ENCODE measurements around the gene HECTD4.

HECTD4 gene

DNA sequence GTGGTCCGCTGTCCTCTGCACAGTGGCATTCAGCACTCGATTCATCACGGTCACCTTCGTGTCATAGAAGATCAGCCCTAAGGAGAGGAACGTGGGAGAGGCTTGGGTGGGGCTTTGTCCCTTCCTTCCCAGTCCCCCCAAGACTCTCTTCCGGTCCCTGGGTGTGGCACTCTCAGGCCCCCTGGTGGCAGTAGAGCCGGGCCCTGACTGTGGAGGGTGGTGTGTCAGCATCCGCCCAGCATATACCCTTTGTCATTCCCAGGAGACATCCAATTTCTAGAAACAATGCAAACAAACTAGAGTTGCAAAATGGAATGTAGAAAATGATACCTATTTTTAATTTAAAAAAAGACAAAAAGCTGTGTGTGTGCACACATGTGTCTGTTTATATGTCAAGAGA lies 211.9 kb downstream of the HECTD4 start:
- DNase-seq (ENCODE audit: low read depth) = peak; percentile 30
- H3K9me3 ChIP-seq (ENCODE audit: control insufficient read depth, low read length) = no peaks in the 10 kb centered on the region
- H3K9ac ChIP-seq (ENCODE audit: low read length) = no peak overlapping the region
- H3K4me1 ChIP-seq (ENCODE audit: control insufficient read depth, insufficient read depth, low read length) = peaks cover 8% of the 10 kb centered on the region
- peaks cover 27% of the 10 kb centered on the region for H3K36me3 ChIP-seq (ENCODE audit: control insufficient read depth, insufficient read depth, low read length, severe bottlenecking)
- no peak overlapping the region for H3K4me3 ChIP-seq (ENCODE audit: low read length)
- H3K27me3 ChIP-seq (replicated peaks; ENCODE audit: control insufficient read depth, insufficient read depth, low read length) = no peaks in the 10 kb centered on the region

DNA sequence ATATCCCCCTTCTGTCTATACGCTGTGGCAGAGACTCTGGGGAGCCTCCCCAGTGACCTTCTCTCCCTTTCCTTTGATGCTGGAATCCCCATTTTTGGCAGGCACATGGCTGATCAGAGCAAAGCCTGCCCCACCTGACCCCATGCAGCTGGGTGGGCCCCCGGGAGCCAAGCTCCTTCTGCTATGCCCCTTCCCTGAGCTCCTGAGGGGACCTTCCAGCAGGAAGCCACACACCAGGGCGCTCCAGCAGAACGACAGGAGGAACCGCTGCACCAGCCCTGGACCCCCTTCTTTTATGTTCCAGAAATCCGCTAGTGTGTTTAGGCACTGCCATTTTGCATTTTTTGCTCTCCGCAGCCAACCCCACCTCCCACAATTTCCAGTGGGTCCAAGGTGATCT lies 212.3 kb downstream of the HECTD4 start:
- peaks cover 23% of the 10 kb centered on the region for H3K36me3 ChIP-seq (ENCODE audit: control insufficient read depth, insufficient read depth, low read length, severe bottlenecking)
- no peak for DNase-seq (ENCODE audit: low read depth)
- H3K9ac ChIP-seq (ENCODE audit: low read length) = no peak overlapping the region
- H3K4me1 ChIP-seq (ENCODE audit: control insufficient read depth, insufficient read depth, low read length) = peaks cover 4% of the 10 kb centered on the region
- H3K9me3 ChIP-seq (ENCODE audit: control insufficient read depth, low read length) = no peaks in the 10 kb centered on the region
- no peak overlapping the region for H3K4me3 ChIP-seq (ENCODE audit: low read length)
- H3K27me3 ChIP-seq (replicated peaks; ENCODE audit: control insufficient read depth, insufficient read depth, low read length) = no peaks in the 10 kb centered on the region

DNA sequence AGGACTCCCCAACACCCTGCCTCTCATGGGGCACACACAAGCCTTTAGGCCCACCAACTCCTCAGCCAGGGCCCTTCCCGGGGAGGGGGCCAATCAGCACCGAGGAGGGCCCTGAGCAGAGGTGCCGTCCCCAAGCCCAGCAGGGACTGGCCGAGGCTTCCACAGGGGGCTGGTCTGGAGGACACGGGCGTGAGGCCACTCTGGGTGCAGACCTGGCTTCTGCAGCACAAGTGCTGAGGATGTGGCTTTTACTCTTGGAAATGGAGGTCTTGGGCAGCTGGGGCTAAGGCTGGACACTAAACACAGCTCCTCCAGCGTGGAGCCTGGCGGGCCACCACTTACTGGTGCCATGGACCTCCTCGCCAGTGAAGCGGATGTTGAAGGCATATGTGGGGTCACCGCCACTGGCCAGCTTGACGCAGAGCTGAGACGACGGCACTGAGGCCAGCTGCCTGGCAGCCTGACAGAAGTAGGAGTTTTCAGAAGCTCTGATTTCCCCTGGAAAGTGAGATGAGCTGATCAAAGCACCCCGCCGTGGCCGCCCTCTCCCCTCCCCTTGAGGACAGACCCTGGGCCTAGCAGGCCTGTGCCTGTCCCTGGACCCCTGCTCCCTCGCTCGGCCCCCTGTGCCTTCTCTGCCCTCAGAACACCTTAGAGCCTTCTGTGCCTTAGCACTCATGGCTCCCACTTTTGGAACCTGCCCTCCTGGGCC lies 212.9 kb downstream of the HECTD4 start:
- Histone ChIP-seq H3K36me3 (ENCODE audit: control insufficient read depth, insufficient read depth, low read length, severe bottlenecking) (peaks cover 19% of the 10 kb centered on the region), H3K4me3 (ENCODE audit: low read length) (no peak overlapping the region), H3K9me3 (ENCODE audit: control insufficient read depth, low read length) (no peaks in the 10 kb centered on the region), H3K27me3 (replicated peaks; ENCODE audit: control insufficient read depth, insufficient read depth, low read length) (no peaks in the 10 kb centered on the region), H3K4me1 (ENCODE audit: control insufficient read depth, insufficient read depth, low read length) (peaks cover 4% of the 10 kb centered on the region), H3K9ac (ENCODE audit: low read length) (no peak overlapping the region)
- DNase-seq (ENCODE audit: low read depth) = no peak

DNA sequence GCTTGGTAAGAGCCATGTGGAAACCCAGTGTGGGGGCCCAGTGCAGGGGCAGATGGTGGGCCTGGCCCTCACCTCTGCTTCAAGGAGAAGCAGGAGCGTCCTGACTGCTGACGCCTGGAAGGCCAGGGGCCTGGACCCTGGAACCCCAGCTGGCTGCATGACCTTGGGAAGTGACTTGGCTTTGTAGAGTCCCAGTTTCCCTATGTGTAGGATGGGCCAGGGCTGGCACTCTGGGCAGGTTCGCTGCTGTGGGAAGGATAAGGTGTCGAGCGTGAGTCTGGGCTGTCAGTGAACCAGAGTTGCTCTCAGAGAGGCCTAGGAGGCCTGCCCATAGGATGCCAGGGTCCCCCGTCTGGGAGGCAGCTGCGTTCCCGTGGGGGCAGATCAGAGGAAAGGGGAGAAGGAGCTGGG lies 213.7 kb downstream of the HECTD4 start:
- DNase-seq (ENCODE audit: low read depth) = no peak
- Histone ChIP-seq H3K27me3 (replicated peaks; ENCODE audit: control insufficient read depth, insufficient read depth, low read length) (no peaks in the 10 kb centered on the region), H3K9ac (ENCODE audit: low read length) (no peak overlapping the region), H3K9me3 (ENCODE audit: control insufficient read depth, low read length) (no peaks in the 10 kb centered on the region), H3K4me3 (ENCODE audit: low read length) (no peak overlapping the region), H3K4me1 (ENCODE audit: control insufficient read depth, insufficient read depth, low read length) (peaks cover 4% of the 10 kb centered on the region), H3K36me3 (ENCODE audit: control insufficient read depth, insufficient read depth, low read length, severe bottlenecking) (peaks cover 19% of the 10 kb centered on the region)

DNA sequence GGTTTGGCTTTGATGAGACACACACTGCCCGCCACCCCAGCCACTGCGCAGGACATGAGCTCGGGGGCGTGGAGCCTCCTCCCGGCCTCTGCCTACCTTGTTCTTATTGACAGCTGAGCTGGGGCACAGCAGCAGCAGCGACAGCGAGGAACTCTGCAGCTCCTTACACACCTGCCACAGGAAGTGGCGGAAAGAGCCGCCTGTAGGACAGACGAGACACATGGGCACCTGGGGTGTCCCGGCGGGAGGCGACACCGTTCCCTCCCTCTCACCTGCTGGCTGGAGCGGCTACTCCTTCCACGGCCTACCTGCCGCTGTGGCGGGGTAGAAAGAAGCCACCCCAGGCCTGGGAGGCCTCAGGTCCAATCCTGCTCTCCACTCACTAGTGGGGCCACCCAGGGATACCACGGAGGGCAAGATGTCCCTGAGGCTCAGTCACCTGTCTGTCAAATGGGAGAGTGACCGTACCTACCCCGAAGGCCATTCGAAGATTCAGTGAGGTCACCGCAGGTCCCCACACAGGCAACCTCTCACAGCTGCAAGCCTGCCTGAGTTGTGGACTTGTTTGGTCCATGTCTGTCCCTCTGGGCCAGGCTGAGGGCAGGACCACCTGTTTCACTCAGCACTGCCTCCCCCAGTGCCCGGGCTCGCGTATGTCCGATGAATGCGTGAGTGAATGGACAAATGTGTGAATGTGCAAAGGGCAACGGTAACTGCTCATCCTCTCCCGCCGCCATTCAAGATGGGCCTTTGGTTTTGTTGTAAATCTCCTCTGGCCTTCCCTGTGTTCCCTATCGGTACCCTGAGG lies 214.3 kb downstream of the HECTD4 start:
- Histone ChIP-seq H3K4me1 (ENCODE audit: control insufficient read depth, insufficient read depth, low read length) (peaks cover 4% of the 10 kb centered on the region), H3K36me3 (ENCODE audit: control insufficient read depth, insufficient read depth, low read length, severe bottlenecking) (peaks cover 23% of the 10 kb centered on the region), H3K27me3 (replicated peaks; ENCODE audit: control insufficient read depth, insufficient read depth, low read length) (no peaks in the 10 kb centered on the region), H3K9ac (ENCODE audit: low read length) (no peak overlapping the region), H3K9me3 (ENCODE audit: control insufficient read depth, low read length) (no peaks in the 10 kb centered on the region), H3K4me3 (ENCODE audit: low read length) (no peak overlapping the region)
- no peak for DNase-seq (ENCODE audit: low read depth)

DNA sequence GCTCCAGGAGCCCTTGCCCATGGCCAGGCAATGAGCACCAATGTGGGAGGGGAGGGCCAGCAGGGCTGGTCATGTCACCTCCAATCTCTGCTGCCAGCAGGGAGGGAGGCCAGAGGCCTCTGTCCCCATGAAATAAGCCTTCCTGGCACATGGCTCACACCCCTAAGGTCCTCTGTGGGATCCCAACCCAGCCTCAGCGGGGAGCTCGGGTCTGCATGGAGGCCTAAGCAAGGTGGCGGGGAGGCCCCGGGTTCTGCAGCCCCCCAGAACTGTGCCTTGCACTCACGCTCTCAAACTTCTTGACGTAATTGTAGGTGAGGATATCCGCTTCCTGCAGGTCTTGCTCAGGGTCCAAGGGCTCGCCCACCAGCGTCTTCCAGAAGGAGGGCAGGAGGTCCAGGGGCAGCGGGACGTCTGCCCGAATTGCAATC lies 215.2 kb downstream of the HECTD4 start:
- Histone ChIP-seq H3K4me3 (ENCODE audit: low read length) (no peak overlapping the region), H3K9me3 (ENCODE audit: control insufficient read depth, low read length) (no peaks in the 10 kb centered on the region), H3K9ac (ENCODE audit: low read length) (no peak overlapping the region), H3K4me1 (ENCODE audit: control insufficient read depth, insufficient read depth, low read length) (peaks cover 4% of the 10 kb centered on the region), H3K27me3 (replicated peaks; ENCODE audit: control insufficient read depth, insufficient read depth, low read length) (no peaks in the 10 kb centered on the region), H3K36me3 (ENCODE audit: control insufficient read depth, insufficient read depth, low read length, severe bottlenecking) (peaks cover 19% of the 10 kb centered on the region)
- DNase-seq (ENCODE audit: low read depth) = no peak

DNA sequence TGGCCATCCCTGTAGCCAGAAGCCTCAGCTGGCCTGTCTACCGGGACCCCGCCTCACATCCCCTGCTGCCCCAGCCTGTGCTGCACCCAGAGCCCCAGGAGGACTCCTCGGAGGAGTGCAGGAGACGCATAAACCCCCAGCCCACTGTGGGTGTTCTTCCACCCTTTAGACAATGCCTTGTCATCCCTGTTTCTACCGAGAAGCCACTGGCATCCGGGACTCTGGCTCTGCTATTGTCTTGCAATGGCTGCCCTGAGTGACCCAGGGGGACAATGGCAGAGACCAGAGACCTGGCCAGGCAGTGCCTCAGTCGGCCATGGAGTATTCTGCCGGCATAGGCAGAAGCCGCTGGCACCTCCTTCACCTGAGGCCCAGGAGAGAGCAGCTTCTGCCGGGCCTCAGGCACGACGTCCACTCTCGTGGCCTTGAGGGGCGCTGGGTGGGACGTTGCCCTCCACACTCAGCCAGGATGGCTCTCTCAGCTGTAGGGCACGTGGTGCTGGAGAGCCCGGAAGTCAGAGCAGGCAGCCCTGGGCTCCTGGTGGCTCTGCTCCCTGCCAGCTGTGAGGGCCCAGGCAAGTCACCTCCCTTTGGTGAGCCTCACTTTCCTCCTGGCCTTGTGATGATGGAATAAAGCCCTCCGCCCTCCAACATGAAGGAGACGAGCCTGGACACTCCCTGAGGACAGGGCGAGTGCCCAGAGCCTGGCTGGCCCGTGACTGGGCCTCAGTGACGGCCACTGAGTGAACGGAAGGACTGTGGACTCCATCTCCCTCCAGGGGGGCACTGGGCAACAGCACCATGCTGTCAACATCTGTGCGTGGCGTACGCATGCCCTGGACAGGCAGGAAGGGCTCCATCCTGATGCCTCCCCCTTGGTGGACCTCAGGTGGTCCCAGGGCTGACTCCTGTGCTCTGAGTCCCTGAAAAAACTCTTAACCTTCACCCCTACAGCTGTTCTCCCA lies 215.9 kb downstream of the HECTD4 start:
- peaks cover 4% of the 10 kb centered on the region for H3K4me1 ChIP-seq (ENCODE audit: control insufficient read depth, insufficient read depth, low read length)
- DNase-seq (ENCODE audit: low read depth) = no peak
- H3K36me3 ChIP-seq (ENCODE audit: control insufficient read depth, insufficient read depth, low read length, severe bottlenecking) = peaks cover 21% of the 10 kb centered on the region
- H3K4me3 ChIP-seq (ENCODE audit: low read length) = no peak overlapping the region
- no peaks in the 10 kb centered on the region for H3K9me3 ChIP-seq (ENCODE audit: control insufficient read depth, low read length)
- no peak overlapping the region for H3K9ac ChIP-seq (ENCODE audit: low read length)
- H3K27me3 ChIP-seq (replicated peaks; ENCODE audit: control insufficient read depth, insufficient read depth, low read length) = no peaks in the 10 kb centered on the region

DNA sequence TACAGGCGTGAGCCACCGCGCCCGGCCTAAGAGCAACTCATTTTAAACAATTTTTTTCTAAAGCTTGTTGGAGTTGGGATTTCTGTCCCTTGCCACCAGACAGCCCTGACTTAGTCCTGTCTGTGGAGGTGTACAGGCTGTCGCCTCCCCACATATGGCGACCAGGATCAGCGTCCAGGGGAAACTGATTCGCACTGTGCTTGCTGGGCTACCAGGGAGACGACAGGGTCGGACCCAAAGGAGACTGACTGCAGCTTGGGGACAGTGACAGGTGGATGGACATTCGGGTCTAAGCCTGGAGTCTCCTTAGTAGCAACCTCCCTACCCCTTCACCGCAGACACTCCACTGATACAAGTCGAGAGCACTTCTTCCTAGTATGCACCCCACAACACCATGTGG lies 216.6 kb downstream of the HECTD4 start:
- Histone ChIP-seq H3K9me3 (ENCODE audit: control insufficient read depth, low read length) (no peaks in the 10 kb centered on the region), H3K27me3 (replicated peaks; ENCODE audit: control insufficient read depth, insufficient read depth, low read length) (no peaks in the 10 kb centered on the region), H3K4me3 (ENCODE audit: low read length) (no peak overlapping the region), H3K36me3 (ENCODE audit: control insufficient read depth, insufficient read depth, low read length, severe bottlenecking) (peaks cover 22% of the 10 kb centered on the region), H3K9ac (ENCODE audit: low read length) (no peak overlapping the region), H3K4me1 (ENCODE audit: control insufficient read depth, insufficient read depth, low read length) (peaks cover under 1% of the 10 kb centered on the region)
- DNase-seq (ENCODE audit: low read depth) = no peak

DNA sequence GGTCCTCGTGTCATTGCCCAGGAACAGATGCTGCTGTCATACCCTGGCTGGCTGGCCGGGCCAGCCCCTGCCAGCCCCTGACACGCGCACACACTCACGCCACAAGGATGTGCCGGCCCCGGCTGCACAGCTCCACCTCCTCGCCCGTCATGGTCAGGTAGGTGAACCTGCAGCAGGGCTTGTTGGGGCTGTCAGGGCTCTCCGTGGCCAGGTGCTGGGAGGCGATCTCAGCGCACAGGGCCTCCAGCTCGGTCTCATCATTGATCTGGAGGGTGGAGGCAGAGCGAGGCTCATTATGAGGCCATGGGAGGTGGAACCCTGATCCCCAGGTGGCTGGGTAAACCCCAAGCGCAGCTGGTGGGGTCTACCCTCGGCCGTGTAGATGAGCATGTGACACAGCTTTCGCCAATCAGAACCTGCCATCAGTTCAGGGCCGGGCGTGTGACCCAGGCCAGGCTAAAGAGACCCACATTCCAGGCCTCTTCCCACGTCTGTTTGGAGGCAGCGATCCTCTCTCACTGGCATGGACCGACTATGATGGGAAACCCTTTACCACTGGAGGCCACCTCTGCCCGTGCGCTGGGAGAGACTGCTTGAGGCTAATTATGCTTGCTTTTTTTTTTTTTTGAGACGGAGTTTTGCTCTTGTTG lies 218.1 kb downstream of the HECTD4 start:
- no peak for DNase-seq (ENCODE audit: low read depth)
- H3K9me3 ChIP-seq (ENCODE audit: control insufficient read depth, low read length) = no peaks in the 10 kb centered on the region
- H3K4me3 ChIP-seq (ENCODE audit: low read length) = no peak overlapping the region
- no peak overlapping the region for H3K9ac ChIP-seq (ENCODE audit: low read length)
- H3K27me3 ChIP-seq (replicated peaks; ENCODE audit: control insufficient read depth, insufficient read depth, low read length) = no peaks in the 10 kb centered on the region
- H3K4me1 ChIP-seq (ENCODE audit: control insufficient read depth, insufficient read depth, low read length) = no peaks in the 10 kb centered on the region
- peaks cover 34% of the 10 kb centered on the region for H3K36me3 ChIP-seq (ENCODE audit: control insufficient read depth, insufficient read depth, low read length, severe bottlenecking)

DNA sequence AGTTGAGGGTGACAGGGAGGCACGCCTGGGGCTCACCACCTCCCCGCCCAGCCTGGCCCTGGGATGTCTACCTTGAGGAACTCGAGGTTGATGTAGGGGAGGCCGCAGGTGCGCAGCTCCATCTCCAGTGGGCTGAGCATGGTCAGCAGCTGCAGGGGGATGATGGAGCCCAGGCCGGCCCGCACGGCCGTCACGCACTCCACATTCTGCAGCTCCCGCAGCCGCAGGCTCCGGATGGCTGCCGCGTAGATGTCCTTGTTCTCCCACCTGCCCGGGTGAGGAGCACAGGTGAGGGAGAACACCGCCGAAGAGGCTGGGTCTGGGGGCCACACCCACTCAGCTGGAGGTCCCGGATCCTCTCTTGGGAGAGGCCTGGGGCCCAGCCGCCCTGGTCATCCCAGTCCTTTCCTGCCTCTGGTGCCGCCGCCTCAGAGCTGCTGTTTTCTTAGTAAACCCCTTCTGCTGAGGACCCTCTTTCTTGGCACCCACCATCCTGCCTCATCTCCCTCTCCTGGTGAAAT lies 218.7 kb downstream of the HECTD4 start:
- no peaks in the 10 kb centered on the region for H3K9me3 ChIP-seq (ENCODE audit: control insufficient read depth, low read length)
- no peaks in the 10 kb centered on the region for H3K27me3 ChIP-seq (replicated peaks; ENCODE audit: control insufficient read depth, insufficient read depth, low read length)
- H3K4me1 ChIP-seq (ENCODE audit: control insufficient read depth, insufficient read depth, low read length) = no peaks in the 10 kb centered on the region
- no peak overlapping the region for H3K4me3 ChIP-seq (ENCODE audit: low read length)
- no peak overlapping the region for H3K9ac ChIP-seq (ENCODE audit: low read length)
- H3K36me3 ChIP-seq (ENCODE audit: control insufficient read depth, insufficient read depth, low read length, severe bottlenecking) = peaks cover 40% of the 10 kb centered on the region
- DNase-seq (ENCODE audit: low read depth) = no peak

Measured in adipocyte (in vitro differentiated cells).